ENCODE results near the gene TOR2A.

Gene TOR2A

DNA sequence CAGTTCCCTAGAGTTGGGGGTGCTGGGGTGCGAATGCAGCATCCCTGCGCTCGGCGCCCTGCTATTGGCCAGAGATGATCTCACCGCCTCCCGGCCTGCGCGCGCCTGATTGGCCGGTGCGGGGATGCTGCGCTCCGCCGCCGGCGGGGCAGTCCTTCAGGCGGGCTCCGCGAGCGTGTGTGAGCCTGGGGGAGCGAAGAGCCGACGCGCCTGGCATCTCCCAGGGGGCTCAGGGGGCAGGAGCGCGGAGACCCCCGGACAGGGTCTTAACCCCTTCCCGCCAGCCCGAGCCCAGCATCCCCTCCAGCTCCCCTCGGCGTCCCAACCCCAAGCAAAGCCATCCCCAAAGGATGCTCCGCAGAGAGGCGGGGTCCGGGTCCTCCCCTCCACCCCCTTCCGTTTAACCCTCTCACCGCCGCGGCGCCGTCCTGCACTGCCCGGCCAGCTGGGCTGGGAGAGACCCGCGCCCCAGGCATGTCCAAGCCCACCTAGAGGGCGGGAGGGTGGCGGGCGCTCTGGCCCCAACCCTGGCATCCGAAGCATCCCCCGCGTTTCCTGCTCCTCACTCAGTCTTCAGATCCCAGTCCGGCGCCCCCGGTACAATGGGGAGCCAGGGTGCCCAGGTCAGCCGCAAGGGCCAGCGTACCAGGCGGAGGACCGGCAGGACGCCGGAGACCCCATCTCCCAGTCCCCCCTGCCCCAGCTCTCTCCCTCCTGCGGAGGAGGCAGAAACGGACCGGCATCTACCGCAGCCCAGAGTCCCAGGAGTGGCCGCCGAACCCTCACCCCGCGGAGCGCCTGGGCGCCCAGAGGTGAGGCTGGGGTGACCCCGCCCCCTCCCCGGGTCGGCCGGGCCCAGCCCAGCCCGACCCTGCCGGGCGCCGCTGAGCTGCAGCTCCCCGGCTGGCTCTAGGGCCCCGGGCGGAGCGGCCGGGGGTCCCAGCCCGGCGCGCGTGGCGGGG, 19.3 kb upstream of the TOR2A start:
- H3K9me3 ChIP-seq (ENCODE audit: control insufficient read depth, insufficient read depth, low read length), result no peaks in the 10 kb centered on the region
- H3K4me1 ChIP-seq (ENCODE audit: control insufficient read depth, insufficient read depth, low read length), result no peaks in the 10 kb centered on the region; the same call in 1 of the 2 replicates
- H3K9ac ChIP-seq (ENCODE audit: low read depth, low read length), result peak overlapping the region; percentile 61; the same call in 1 of the 2 replicates
- H3K27ac ChIP-seq (ENCODE audit: low read depth, low read length), result peak overlapping the region; percentile 47
- H3K27me3 ChIP-seq (ENCODE audit: control insufficient read depth, insufficient read depth, low read length), result peaks cover 28% of the 10 kb centered on the region
- H3K36me3 ChIP-seq (ENCODE audit: control insufficient read depth, insufficient read depth, low read length), result peaks cover 7% of the 10 kb centered on the region
- peak overlapping the region; percentile 79 for H3K4me3 ChIP-seq (ENCODE audit: low read depth, low read length)

DNA sequence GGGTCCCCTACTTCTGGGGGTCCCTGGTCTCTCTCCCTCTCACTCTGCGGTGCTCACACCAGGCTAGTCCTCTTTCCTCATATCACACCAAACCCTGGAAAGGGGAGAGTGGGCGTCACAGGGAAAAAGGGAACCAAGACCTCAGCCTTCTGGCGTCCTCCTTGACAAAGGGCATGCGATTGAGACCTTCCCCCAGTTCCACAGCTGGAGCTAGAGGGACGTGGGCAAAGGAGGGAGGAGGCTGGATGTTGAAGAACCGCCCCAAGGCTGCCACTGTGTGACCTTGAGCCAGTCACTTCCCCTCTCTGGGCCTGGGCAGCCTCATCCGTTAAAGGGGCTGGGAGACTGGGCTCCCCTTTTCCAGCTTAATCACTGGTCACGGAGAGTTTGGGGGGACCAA, 18.5 kb upstream of the TOR2A start:
- no peaks in the 10 kb centered on the region; the same call in 1 of the 2 replicates for H3K4me1 ChIP-seq (ENCODE audit: control insufficient read depth, insufficient read depth, low read length)
- no peak overlapping the region for H3K9ac ChIP-seq (ENCODE audit: low read depth, low read length)
- no peak overlapping the region for H3K27ac ChIP-seq (ENCODE audit: low read depth, low read length)
- H3K27me3 ChIP-seq (ENCODE audit: control insufficient read depth, insufficient read depth, low read length), result peaks cover 28% of the 10 kb centered on the region
- peak overlapping the region; percentile 79 for H3K4me3 ChIP-seq (ENCODE audit: low read depth, low read length)
- H3K36me3 ChIP-seq (ENCODE audit: control insufficient read depth, insufficient read depth, low read length), result peaks cover 15% of the 10 kb centered on the region
- H3K9me3 ChIP-seq (ENCODE audit: control insufficient read depth, insufficient read depth, low read length), result no peaks in the 10 kb centered on the region

DNA sequence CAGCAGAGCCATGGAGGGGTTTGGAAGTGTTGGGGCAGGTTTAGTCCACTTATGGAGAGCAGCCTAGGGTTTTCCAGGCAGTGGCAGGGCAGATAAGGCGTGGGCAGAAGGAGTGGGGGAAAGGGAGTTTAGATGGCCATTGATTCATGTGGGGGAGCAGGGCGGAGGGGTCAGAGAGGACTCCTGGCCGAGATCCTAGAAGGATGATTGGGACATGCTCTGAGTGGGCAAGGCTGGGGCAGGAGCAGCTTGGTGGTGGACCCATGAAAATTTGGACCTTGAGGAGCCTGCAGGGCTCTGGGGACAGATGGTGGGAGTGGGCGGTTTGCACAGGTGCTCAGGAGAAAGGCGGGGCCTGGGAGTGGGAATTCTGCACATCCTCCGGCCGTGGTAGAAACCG, 18.1 kb upstream of the TOR2A start:
- Histone ChIP-seq H3K36me3 (ENCODE audit: control insufficient read depth, insufficient read depth, low read length) (peaks cover 19% of the 10 kb centered on the region), H3K4me3 (ENCODE audit: low read depth, low read length) (no peak overlapping the region), H3K9me3 (ENCODE audit: control insufficient read depth, insufficient read depth, low read length) (no peaks in the 10 kb centered on the region), H3K27me3 (ENCODE audit: control insufficient read depth, insufficient read depth, low read length) (peaks cover 28% of the 10 kb centered on the region), H3K4me1 (ENCODE audit: control insufficient read depth, insufficient read depth, low read length) (no peaks in the 10 kb centered on the region; the same call in 1 of the 2 replicates), H3K27ac (ENCODE audit: low read depth, low read length) (no peak overlapping the region), H3K9ac (ENCODE audit: low read depth, low read length) (no peak overlapping the region)

DNA sequence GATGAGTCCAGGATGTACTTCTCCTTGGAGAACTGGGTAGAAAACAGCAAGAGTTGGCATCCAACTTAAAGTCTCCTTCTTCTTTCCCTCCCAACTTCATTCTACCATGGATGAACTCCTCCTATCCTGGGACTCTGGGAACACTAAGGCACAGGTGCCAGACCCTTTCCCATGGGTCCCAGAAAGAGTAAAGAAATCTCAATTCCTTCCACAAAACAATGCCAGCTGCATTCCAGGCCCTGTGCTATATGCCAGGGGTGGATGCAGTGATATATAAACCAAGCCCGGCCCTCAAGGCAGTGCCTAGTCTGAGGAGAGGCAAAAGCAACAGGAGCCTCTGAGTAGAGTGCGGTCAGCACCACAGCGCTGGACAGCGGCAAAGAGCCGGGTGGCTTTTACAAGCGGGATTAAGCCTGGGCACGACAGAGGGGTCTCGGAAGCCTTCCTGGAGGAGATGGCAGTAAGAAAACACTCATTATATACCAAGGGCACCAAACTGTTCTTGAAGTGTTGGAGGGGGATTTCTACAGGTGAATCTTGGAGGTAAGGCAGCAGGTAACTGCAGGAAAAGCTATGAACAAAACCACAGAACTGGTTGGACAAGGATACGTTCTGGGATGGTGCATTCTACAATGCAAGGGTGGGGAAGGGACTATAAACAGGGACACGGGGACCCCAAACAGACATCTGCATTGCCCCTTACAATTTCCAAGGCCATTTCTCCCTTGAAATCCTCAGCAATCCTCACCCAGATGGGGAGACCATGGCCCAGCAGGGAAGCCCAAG, 16.4 kb upstream of the TOR2A start:
- H3K4me3 ChIP-seq (ENCODE audit: low read depth, low read length), result no peak overlapping the region
- H3K9ac ChIP-seq (ENCODE audit: low read depth, low read length), result no peak overlapping the region
- H3K4me1 ChIP-seq (ENCODE audit: control insufficient read depth, insufficient read depth, low read length), result no peaks in the 10 kb centered on the region; the same call in 1 of the 2 replicates
- no peak overlapping the region for H3K27ac ChIP-seq (ENCODE audit: low read depth, low read length)
- peaks cover 27% of the 10 kb centered on the region for H3K27me3 ChIP-seq (ENCODE audit: control insufficient read depth, insufficient read depth, low read length)
- no peaks in the 10 kb centered on the region for H3K9me3 ChIP-seq (ENCODE audit: control insufficient read depth, insufficient read depth, low read length)
- peaks cover 23% of the 10 kb centered on the region for H3K36me3 ChIP-seq (ENCODE audit: control insufficient read depth, insufficient read depth, low read length)

DNA sequence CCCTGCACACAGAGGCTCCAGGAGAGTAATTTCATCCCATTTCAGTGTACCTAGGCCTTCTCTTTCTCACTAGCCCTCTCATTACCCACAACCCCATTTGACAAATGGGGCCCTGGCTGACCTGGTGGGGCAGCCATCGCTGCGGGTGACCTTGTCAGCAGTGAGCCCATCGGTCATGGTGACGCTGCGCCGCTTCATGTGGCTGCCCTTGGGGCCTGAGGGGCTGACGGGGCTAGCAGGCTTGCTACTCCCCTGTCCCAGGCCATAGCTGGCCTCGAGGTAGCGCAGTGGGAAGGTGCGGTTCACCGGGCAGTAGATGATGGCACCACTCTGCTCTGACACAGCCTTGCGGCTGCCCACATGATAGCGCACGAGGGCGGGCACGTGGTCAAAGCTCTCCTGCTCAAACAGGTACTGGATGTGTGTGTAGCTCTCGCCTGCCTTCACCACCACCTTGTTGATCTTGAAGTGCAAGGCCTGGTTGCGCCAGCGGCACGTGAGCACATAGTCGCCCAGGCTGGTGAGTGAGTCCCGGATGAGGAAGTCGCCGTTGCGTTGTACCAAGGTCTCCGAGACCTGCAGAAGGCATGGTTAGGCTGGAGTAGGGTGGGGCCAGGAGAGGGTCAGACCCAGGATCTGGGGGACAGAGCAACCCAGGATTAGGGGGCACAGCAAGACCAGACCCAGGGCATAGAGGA, 14.1 kb upstream of the TOR2A start:
- H3K4me1 ChIP-seq (ENCODE audit: control insufficient read depth, insufficient read depth, low read length), result no peaks in the 10 kb centered on the region
- peaks cover 23% of the 10 kb centered on the region for H3K36me3 ChIP-seq (ENCODE audit: control insufficient read depth, insufficient read depth, low read length)
- H3K9ac ChIP-seq (ENCODE audit: low read depth, low read length), result no peak overlapping the region
- peaks cover 16% of the 10 kb centered on the region; the same call in 1 of the 2 replicates for H3K27me3 ChIP-seq (ENCODE audit: control insufficient read depth, insufficient read depth, low read length)
- no peaks in the 10 kb centered on the region for H3K9me3 ChIP-seq (ENCODE audit: control insufficient read depth, insufficient read depth, low read length)
- H3K4me3 ChIP-seq (ENCODE audit: low read depth, low read length), result no peak overlapping the region
- no peak overlapping the region for H3K27ac ChIP-seq (ENCODE audit: low read depth, low read length)

DNA sequence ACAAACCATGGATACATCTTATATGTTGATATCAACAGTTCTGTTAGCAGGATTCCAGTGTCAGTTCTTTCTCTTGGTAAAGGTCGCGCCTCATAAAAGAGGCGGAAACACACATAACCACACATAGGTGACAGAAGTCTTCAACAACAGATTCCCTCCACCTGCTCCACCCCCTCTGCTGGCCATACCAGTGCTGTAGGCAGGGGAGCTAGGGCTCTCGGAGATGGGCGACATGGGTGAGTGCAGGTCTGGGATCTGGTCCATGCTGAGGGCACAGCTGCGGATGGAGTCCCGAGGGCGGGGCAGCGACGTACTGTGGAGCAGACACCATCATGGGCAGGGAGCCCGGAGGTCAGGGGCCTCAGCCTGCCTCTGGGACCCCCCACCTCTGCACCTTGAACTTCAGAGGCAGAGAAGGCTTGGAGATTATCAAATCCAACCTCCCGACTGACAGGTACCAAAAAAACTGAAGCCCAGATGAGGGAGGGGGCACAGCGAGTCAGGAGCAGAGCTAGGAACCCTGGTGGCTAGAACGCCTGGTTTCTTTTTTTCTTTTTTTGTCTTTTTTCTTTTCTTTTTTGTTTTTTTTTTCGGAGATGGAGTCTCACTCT, 12.0 kb upstream of the TOR2A start:
- Histone ChIP-seq H3K4me1 (ENCODE audit: control insufficient read depth, insufficient read depth, low read length) (no peaks in the 10 kb centered on the region), H3K27ac (ENCODE audit: low read depth, low read length) (no peak overlapping the region), H3K4me3 (ENCODE audit: low read depth, low read length) (no peak overlapping the region), H3K27me3 (ENCODE audit: control insufficient read depth, insufficient read depth, low read length) (no peaks in the 10 kb centered on the region; the same call in 1 of the 2 replicates), H3K36me3 (ENCODE audit: control insufficient read depth, insufficient read depth, low read length) (peaks cover 23% of the 10 kb centered on the region), H3K9ac (ENCODE audit: low read depth, low read length) (no peak overlapping the region), H3K9me3 (ENCODE audit: control insufficient read depth, insufficient read depth, low read length) (no peaks in the 10 kb centered on the region)

DNA sequence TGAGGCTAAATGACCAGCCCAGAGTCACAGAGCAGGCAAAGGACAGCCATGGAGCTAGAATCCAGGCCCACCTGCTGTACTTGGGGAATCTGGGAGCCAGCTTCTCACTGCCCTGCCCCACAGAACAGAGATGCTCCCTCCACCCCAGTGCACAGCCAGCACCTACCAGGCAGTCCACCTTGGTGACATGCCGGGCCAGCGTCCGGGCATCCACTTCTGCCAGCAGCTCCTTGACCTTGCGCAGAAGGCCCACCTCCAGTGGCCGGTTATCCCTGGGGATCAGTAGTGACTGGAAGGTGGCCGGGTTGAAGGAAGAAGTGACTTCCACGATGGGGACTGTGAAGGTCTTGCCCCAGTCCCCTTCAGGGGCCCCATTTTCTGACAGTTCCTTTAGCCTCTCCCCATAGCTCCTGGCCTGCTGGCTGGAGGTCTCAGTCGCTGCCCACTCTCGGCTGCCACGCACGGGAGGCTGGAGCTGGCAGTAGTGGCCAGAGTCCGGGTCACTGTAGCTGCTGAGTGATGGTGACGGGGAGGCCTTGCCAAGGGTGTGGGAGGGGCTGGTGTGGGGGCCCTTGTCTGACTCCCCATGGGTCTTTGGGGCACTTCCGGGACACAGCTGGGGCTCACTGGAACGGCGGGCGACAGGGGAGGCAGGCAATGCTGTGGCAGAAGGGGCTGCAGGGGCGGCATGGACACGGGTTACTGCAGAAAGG, 9.5 kb upstream of the TOR2A start:
- no peaks in the 10 kb centered on the region for H3K4me1 ChIP-seq (ENCODE audit: control insufficient read depth, insufficient read depth, low read length)
- peaks cover 18% of the 10 kb centered on the region for H3K36me3 ChIP-seq (ENCODE audit: control insufficient read depth, insufficient read depth, low read length)
- no peak overlapping the region for H3K27ac ChIP-seq (ENCODE audit: low read depth, low read length)
- H3K27me3 ChIP-seq (ENCODE audit: control insufficient read depth, insufficient read depth, low read length), result no peaks in the 10 kb centered on the region
- no peaks in the 10 kb centered on the region for H3K9me3 ChIP-seq (ENCODE audit: control insufficient read depth, insufficient read depth, low read length)
- H3K4me3 ChIP-seq (ENCODE audit: low read depth, low read length), result no peak overlapping the region
- no peak overlapping the region for H3K9ac ChIP-seq (ENCODE audit: low read depth, low read length)

DNA sequence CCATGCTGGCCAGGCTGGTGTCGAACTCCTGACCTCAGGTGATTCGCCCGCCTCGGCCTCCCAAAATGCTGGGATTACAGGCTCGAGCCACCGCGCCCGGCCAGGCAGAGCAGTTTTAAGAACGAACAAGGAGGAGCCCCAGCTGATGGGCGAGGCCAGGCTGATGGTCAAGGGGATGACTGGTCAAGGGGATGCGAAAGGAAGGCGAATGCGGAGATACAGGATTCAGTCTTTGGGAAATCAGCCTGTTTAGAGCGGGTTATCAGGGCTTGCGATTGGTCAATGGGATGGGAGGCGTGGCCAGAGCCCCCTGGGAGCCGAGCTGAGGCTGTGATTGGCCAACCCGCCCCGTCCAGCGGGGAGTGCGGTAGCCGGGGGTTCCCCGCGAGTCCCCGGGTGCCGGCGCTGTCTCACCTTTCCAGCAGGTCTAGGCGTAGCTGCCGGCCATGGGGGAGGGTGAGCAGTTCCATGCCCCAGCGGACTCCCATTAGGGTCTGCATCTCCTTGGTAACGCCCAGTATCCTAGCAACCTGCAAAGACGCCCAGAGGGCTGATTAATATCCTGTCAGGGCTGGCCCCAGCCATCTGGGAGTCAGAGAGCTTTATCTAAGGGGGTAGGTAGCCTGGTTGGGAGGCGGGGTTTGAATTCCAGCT, 7.5 kb upstream of the TOR2A start:
- H3K4me3 ChIP-seq (ENCODE audit: low read depth, low read length), result peak overlapping the region; percentile 63
- peak overlapping the region; percentile 68 for H3K27ac ChIP-seq (ENCODE audit: low read depth, low read length)
- no peak overlapping the region for H3K9ac ChIP-seq (ENCODE audit: low read depth, low read length)
- no peaks in the 10 kb centered on the region; the same call in 1 of the 2 replicates for H3K36me3 ChIP-seq (ENCODE audit: control insufficient read depth, insufficient read depth, low read length)
- H3K9me3 ChIP-seq (ENCODE audit: control insufficient read depth, insufficient read depth, low read length), result no peaks in the 10 kb centered on the region
- H3K27me3 ChIP-seq (ENCODE audit: control insufficient read depth, insufficient read depth, low read length), result no peaks in the 10 kb centered on the region
- H3K4me1 ChIP-seq (ENCODE audit: control insufficient read depth, insufficient read depth, low read length), result no peaks in the 10 kb centered on the region

DNA sequence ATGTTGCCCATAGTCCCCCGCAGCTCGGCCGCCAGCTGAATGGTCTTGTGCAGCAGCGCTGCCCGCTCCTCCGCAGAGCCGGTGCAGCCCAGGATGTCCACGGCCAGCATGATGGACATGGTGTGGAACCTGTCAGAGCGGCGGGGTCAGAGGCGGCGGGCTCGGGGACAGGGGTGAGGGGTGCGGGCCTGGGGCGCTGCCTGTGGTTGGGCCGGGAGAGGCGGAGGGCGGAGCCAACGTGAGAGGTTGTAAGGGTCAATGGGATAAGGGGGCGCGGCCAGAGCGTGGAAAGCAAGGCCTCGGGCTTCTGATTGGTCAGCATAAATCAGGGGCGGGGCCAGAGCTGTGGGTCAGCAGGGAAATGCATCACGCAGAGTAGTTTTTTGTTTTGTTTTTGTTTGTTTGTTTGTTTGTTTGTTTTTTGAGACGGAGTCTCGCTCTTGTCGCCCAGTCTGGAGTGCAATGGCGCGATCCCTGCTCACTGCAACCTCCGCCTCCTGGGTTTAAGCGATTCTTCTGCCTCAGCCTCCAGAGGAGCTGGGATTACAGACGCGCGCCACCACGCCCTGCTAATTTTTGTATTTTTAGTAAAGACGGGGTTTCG, 6.8 kb upstream of the TOR2A start:
- Histone ChIP-seq H3K4me3 (ENCODE audit: low read depth, low read length) (peak overlapping the region; percentile 63), H3K4me1 (ENCODE audit: control insufficient read depth, insufficient read depth, low read length) (no peaks in the 10 kb centered on the region), H3K9ac (ENCODE audit: low read depth, low read length) (no peak overlapping the region), H3K9me3 (ENCODE audit: control insufficient read depth, insufficient read depth, low read length) (no peaks in the 10 kb centered on the region), H3K27ac (ENCODE audit: low read depth, low read length) (peak overlapping the region; percentile 68), H3K36me3 (ENCODE audit: control insufficient read depth, insufficient read depth, low read length) (no peaks in the 10 kb centered on the region; the same call in 1 of the 2 replicates), H3K27me3 (ENCODE audit: control insufficient read depth, insufficient read depth, low read length) (no peaks in the 10 kb centered on the region)

Data from HUES48 (cell line).